H1 (cell line): Measurements from ENCODE around the gene SLC17A1. TPM values are rescaled to one million over a fixed set of nuclear protein-coding genes. Genes with fewer than 3 reads are reported as not detected.

Experiments
- EP300 ChIP-seq, 2 experiments: IDR thresholded peaks; 1 replicate in 1 of 2; 2 replicates in 1 of 2; pipeline ENCODE4 v1.6.1; 2011 to 2012; ENCODE audit warnings: low read depth in 2 of 2, low read length in 2 of 2, mild to moderate bottlenecking in 2 of 2, borderline replicate concordance in 1 of 2, inconsistent platforms in 1 of 2, moderate library complexity in 1 of 2
- GABPA ChIP-seq: IDR thresholded peaks from 2 replicates; pipeline ENCODE4 v1.6.1; 2011; ENCODE audit warnings: mild to moderate bottlenecking, low read length, moderate library complexity, borderline replicate concordance; ENCODE audit not compliant: insufficient read depth
- NRF1 ChIP-seq: IDR thresholded peaks from 2 replicates; pipeline ENCODE4 v1.6.1; 2011; ENCODE audit warnings: mild to moderate bottlenecking, low read depth, low read length, improper control_type of control experiment
- RNF2 ChIP-seq: fragments of 200-900, 300-1000 bp; sonication (generic); IDR thresholded peaks from 2 replicates; pipeline ENCODE4 v1.7.1; 2016; ENCODE audit warnings: borderline replicate concordance, low read depth, mild to moderate bottlenecking, antibody characterized with exemption, low read length; ENCODE audit not compliant: poor library complexity, severe bottlenecking; ENCODE audit errors: missing control alignments
- TBP ChIP-seq: IDR thresholded peaks from 2 replicates; pipeline ENCODE4 v1.6.1; 2011; ENCODE audit warnings: low read depth, low read length, improper control_type of control experiment
- TCF12 ChIP-seq: IDR thresholded peaks from 2 replicates; pipeline ENCODE4 v1.6.1; 2011; ENCODE audit warnings: low read depth, mild to moderate bottlenecking, low read length
- TEAD4 ChIP-seq: IDR thresholded peaks from 2 replicates; pipeline ENCODE4 v1.6.1; 2012; ENCODE audit warnings: low read depth, low read length, inconsistent platforms, mixed read lengths
- polyA plus RNA-seq, 7 experiments: library from polyadenylated mRNA; depleted of rRNA in 3 of 7; stranded (reverse) in 5 of 7; unstranded in 2 of 7; fragments of >200 nt in 5 of 7; fragments of 200-250 nt in 2 of 7; gene quantifications; 1 replicate in 5 of 7; 2 replicates in 1 of 7; 4 replicates in 1 of 7; pipeline versions ENCODE4 v1.2.1 to v1.2.3, GENCODE V29; 2011 to 2013; ENCODE audit warnings: missing spikeins in 2 of 7, mixed read lengths in 2 of 7
- total RNA-seq: library from RNA; stranded (reverse); fragmentation: NEBNext Ultra II Directional; extraction: Animal tissue kit (Norgen Biotek cat#: 25700); gene quantifications from 2 replicates; pipeline ENCODE4 v1.2.1, GENCODE V29; 2021
- TF ChIP-seq, protein P1 (sequence below): fragments of 300-600 bp; sonication (generic); IDR thresholded peaks from 2 replicates; pipeline ENCODE4 v1.7.1; 2012; ENCODE audit warnings: low read length, moderate library complexity, mild to moderate bottlenecking, inconsistent platforms; ENCODE audit not compliant: insufficient replicate concordance
- TF ChIP-seq, protein P2 (sequence below): IDR thresholded peaks from 2 replicates; pipeline ENCODE4 v1.6.1; 2011; ENCODE audit warnings: low read length, improper control_type of control experiment

SLC17A1 gene
- total and polyA plus RNA-seq, 2 of the 8 experiments (the other 6 are each of a cell fraction or from before 2014, with no cell fraction given): not detected

DNA sequence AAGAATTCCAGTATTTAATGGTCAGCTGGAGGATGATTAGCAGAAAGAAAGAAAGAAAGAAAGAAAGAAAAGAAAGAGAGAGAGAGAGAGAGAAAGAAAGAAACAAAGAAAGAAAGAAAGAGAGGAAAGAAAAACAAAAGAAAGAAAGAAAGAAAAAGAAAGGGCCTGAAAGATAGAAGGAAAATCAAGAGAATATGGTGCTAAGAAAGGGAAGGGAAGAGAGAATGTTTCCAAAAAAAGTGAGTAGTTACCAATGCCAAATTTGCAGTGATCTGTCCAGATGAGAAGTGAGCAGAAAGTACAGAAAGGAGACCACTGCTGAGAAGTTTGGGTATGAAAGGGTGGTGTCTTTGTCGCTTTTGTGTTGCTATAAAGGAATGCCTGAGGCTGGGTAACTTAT, 50.7 kb downstream of the SLC17A1 start (continued):
- TF ChIP-seq, protein P1, sequence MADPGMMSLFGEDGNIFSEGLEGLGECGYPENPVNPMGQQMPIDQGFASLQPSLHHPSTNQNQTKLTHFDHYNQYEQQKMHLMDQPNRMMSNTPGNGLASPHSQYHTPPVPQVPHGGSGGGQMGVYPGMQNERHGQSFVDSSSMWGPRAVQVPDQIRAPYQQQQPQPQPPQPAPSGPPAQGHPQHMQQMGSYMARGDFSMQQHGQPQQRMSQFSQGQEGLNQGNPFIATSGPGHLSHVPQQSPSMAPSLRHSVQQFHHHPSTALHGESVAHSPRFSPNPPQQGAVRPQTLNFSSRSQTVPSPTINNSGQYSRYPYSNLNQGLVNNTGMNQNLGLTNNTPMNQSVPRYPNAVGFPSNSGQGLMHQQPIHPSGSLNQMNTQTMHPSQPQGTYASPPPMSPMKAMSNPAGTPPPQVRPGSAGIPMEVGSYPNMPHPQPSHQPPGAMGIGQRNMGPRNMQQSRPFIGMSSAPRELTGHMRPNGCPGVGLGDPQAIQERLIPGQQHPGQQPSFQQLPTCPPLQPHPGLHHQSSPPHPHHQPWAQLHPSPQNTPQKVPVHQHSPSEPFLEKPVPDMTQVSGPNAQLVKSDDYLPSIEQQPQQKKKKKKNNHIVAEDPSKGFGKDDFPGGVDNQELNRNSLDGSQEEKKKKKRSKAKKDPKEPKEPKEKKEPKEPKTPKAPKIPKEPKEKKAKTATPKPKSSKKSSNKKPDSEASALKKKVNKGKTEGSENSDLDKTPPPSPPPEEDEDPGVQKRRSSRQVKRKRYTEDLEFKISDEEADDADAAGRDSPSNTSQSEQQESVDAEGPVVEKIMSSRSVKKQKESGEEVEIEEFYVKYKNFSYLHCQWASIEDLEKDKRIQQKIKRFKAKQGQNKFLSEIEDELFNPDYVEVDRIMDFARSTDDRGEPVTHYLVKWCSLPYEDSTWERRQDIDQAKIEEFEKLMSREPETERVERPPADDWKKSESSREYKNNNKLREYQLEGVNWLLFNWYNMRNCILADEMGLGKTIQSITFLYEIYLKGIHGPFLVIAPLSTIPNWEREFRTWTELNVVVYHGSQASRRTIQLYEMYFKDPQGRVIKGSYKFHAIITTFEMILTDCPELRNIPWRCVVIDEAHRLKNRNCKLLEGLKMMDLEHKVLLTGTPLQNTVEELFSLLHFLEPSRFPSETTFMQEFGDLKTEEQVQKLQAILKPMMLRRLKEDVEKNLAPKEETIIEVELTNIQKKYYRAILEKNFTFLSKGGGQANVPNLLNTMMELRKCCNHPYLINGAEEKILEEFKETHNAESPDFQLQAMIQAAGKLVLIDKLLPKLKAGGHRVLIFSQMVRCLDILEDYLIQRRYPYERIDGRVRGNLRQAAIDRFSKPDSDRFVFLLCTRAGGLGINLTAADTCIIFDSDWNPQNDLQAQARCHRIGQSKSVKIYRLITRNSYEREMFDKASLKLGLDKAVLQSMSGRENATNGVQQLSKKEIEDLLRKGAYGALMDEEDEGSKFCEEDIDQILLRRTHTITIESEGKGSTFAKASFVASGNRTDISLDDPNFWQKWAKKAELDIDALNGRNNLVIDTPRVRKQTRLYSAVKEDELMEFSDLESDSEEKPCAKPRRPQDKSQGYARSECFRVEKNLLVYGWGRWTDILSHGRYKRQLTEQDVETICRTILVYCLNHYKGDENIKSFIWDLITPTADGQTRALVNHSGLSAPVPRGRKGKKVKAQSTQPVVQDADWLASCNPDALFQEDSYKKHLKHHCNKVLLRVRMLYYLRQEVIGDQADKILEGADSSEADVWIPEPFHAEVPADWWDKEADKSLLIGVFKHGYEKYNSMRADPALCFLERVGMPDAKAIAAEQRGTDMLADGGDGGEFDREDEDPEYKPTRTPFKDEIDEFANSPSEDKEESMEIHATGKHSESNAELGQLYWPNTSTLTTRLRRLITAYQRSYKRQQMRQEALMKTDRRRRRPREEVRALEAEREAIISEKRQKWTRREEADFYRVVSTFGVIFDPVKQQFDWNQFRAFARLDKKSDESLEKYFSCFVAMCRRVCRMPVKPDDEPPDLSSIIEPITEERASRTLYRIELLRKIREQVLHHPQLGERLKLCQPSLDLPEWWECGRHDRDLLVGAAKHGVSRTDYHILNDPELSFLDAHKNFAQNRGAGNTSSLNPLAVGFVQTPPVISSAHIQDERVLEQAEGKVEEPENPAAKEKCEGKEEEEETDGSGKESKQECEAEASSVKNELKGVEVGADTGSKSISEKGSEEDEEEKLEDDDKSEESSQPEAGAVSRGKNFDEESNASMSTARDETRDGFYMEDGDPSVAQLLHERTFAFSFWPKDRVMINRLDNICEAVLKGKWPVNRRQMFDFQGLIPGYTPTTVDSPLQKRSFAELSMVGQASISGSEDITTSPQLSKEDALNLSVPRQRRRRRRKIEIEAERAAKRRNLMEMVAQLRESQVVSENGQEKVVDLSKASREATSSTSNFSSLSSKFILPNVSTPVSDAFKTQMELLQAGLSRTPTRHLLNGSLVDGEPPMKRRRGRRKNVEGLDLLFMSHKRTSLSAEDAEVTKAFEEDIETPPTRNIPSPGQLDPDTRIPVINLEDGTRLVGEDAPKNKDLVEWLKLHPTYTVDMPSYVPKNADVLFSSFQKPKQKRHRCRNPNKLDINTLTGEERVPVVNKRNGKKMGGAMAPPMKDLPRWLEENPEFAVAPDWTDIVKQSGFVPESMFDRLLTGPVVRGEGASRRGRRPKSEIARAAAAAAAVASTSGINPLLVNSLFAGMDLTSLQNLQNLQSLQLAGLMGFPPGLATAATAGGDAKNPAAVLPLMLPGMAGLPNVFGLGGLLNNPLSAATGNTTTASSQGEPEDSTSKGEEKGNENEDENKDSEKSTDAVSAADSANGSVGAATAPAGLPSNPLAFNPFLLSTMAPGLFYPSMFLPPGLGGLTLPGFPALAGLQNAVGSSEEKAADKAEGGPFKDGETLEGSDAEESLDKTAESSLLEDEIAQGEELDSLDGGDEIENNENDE: no peak
- TF ChIP-seq TBP: no peak
- TF ChIP-seq GABPA: no peak
- no peak for TF ChIP-seq NRF1
- no peak for TF ChIP-seq TCF12
- no peak for TF ChIP-seq TEAD4
- TF ChIP-seq RNF2: no peak
- TF ChIP-seq, protein P2, sequence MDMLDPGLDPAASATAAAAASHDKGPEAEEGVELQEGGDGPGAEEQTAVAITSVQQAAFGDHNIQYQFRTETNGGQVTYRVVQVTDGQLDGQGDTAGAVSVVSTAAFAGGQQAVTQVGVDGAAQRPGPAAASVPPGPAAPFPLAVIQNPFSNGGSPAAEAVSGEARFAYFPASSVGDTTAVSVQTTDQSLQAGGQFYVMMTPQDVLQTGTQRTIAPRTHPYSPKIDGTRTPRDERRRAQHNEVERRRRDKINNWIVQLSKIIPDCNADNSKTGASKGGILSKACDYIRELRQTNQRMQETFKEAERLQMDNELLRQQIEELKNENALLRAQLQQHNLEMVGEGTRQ: no peak
- no peak for TF ChIP-seq EP300 (IDR thresholded peaks at IDR 0.05; ENCODE audit: borderline replicate concordance in 1 of 2, low read depth in 2 of 2, low read length in 2 of 2)
